NCI-H526 (cell line): ENCODE measurements around the gene SMAD2.

Experiments used
- DNase-seq, 2 experiments: peaks; one replicate each; lab custom pipeline; 2025; lab: John Stamatoyannopoulos, UW

Gene SMAD2

GRCh38 chr18:47898055-47898454 is 32.4 kb downstream of the SMAD2 start:
- peak in 1 of 2 experiments; percentile 27 for DNase-seq

GRCh38 chr18:47895565-47896250 is 34.8 kb downstream of the SMAD2 start:
- DNase-seq = no peak

- no peak for DNase-seq
Observed at GRCh38 chr18:47893939-47894699, 36.3 kb downstream of the SMAD2 start.

GRCh38 chr18:47893047-47893446 is 37.4 kb downstream of the SMAD2 start:
- DNase-seq = no peak

- no peak for DNase-seq
Observed at GRCh38 chr18:47888156-47888555, 42.3 kb downstream of the SMAD2 start.

- DNase-seq = no peak
Observed at GRCh38 chr18:47887227-47887626, 43.2 kb downstream of the SMAD2 start.

- no peak for DNase-seq
Observed at GRCh38 chr18:47883771-47884413, 46.6 kb downstream of the SMAD2 start.

GRCh38 chr18:47882641-47883040 is 47.8 kb downstream of the SMAD2 start:
- DNase-seq = no peak

GRCh38 chr18:47881752-47882455 is 48.6 kb downstream of the SMAD2 start:
- no peak for DNase-seq

- DNase-seq = no peak
Observed at GRCh38 chr18:47881042-47881441, 49.4 kb downstream of the SMAD2 start.

- no peak for DNase-seq
Observed at GRCh38 chr18:47877892-47878291, 52.6 kb downstream of the SMAD2 start.

GRCh38 chr18:47876813-47877212 is 53.6 kb downstream of the SMAD2 start:
- DNase-seq = no peak

- no peak for DNase-seq
Observed at GRCh38 chr18:47873625-47874024, 56.8 kb downstream of the SMAD2 start.

GRCh38 chr18:47872426-47872825 is 58.0 kb downstream of the SMAD2 start:
- no peak for DNase-seq

- DNase-seq = no peak
Observed at GRCh38 chr18:47871288-47871687, 59.2 kb downstream of the SMAD2 start.

GRCh38 chr18:47870605-47871004 is 59.9 kb downstream of the SMAD2 start:
- DNase-seq = no peak

GRCh38 chr18:47868744-47869143 is 61.7 kb downstream of the SMAD2 start:
- DNase-seq = no peak

- DNase-seq = no peak
Observed at GRCh38 chr18:47865183-47865582, 65.3 kb downstream of the SMAD2 start.

GRCh38 chr18:47863041-47863440 is 67.4 kb downstream of the SMAD2 start:
- no peak for DNase-seq

- DNase-seq = no peak
Observed at GRCh38 chr18:47858607-47859006, 71.9 kb downstream of the SMAD2 start.

- DNase-seq = no peak
Observed at GRCh38 chr18:47847635-47848034, 82.8 kb downstream of the SMAD2 start.

- DNase-seq = no peak
Observed at GRCh38 chr18:47846431-47846830, 84.0 kb downstream of the SMAD2 start.
